ENCODE measurements around the gene SMARCAL1.

Gene SMARCAL1

DNA sequence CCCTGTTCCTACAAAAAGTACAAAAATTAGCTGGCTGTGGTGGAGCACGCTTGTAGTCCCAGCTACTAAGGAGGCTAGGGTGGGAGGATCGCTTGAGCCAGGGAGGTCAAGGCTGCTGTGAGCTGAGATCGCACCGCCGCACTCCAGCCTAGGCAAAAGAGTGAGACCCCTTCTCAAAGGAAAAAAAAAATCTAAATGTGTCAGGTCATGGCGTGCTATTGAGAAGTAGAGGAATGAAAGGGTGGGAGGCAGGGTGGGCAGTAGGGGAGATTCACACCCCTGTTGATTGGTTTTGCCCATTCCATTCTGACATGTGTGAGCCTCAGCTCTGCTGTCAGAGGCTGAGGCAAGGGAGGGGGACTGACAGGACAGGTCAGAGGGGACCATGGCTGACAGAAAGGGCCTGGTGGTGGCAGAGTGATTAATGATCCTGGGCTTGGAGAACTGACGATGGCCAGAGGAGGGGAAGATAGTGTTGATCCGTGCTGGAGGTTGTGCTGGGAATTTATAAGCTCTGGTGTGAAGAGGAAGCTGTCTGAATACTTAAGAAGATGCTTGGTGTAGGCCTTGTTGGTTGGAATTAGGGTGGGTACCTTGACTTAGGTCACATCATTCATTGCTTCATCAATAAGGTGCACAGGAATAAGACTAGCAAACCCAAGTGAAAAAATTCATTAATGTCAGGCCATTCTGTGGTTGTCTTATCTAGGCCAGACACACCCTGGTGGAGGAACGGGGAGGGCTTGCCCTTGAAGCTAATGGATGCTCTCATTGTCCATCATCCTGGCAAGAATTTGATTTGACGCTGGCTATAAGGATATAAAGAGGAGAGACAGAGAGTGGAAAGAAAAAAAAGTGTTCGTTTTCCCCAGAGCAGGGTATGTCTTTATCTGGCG lies 19.1 kb upstream of the SMARCAL1 start:
- no peak for DNase-seq (ENCODE audit: low spot score)

DNA sequence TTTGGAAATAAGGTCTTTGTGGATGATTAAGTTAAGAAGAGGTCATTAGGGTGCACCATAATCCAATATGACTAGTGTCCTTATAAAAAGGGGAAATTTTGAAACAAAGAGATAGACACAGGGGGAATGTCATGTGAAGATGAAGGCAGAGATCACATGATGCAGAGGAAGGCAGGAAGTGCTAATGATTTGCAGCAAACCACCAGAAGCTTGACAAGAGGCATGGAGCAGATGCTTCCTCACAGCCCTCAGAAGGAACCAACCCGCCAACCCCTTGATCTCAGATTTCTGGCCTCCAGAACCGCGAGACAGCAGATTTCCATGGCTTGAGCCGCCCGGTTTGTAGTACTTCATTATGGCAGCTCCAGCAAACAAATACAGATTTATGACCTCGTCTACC lies 17.4 kb upstream of the SMARCAL1 start:
- no peak for DNase-seq (ENCODE audit: low spot score)

GRCh38 chr2:216399621-216400020 lies 12.7 kb upstream of the SMARCAL1 start:
- DNase-seq (ENCODE audit: low spot score) = no peak

GRCh38 chr2:216402751-216403150 lies 9.5 kb upstream of the SMARCAL1 start:
- no peak for DNase-seq (ENCODE audit: low spot score)

- peak; percentile 62 for DNase-seq (ENCODE audit: low spot score)
These were observed 8.2 kb upstream of the SMARCAL1 start for GRCh38 chr2:216404010-216404618.

- no peak for DNase-seq (ENCODE audit: low spot score)
These were observed 6.7 kb upstream of the SMARCAL1 start for GRCh38 chr2:216405588-216405987.

- no peak for DNase-seq (ENCODE audit: low spot score)
These were observed 5.5 kb upstream of the SMARCAL1 start for GRCh38 chr2:216406826-216407225.

- DNase-seq (ENCODE audit: low spot score) = no peak
These were observed 3.6 kb upstream of the SMARCAL1 start for GRCh38 chr2:216408426-216409290.

DNA sequence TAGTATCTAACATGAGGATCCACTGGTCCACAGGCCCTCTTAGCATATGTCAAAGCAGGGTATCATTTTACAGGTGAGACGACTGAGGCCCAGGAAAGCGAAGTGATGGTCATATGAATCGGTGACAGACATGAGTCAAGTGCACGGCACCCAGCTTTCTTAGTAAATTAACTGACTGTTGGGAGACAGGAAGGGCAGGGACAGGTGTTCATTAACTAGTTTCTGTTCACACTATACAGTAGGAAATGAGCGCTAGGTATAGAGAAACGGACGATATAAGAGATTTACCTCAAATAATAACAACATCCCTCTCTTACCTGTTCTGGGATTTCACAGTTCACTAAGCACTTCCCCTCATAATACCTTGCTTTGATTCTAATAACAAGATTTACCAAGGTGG lies 1.7 kb upstream of the SMARCAL1 start:
- DNase-seq (ENCODE audit: low spot score) = no peak

- no peak for DNase-seq (ENCODE audit: low spot score)
These were observed 1.6 kb downstream of the SMARCAL1 start for GRCh38 chr2:216413882-216414281.

DNA sequence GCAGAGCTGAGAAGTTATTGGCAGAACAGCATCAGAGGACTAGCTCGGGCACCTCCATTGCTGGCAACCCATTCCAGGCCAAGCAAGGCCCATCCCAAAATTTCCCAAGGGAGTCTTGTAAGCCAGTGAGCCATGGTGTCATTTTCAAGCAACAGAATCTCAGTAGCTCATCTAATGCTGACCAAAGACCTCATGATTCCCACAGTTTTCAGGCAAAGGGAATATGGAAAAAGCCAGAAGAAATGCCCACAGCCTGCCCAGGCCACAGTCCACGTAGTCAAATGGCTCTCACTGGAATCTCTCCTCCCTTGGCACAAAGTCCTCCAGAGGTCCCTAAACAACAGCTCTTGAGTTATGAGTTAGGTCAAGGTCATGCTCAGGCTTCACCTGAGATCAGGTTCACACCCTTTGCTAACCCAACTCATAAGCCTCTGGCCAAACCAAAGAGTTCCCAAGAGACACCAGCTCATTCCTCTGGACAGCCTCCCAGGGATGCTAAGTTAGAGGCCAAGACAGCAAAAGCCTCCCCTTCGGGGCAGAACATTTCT lies 2.6 kb downstream of the SMARCAL1 start:
- DNase-seq (ENCODE audit: low spot score) = no peak

DNA sequence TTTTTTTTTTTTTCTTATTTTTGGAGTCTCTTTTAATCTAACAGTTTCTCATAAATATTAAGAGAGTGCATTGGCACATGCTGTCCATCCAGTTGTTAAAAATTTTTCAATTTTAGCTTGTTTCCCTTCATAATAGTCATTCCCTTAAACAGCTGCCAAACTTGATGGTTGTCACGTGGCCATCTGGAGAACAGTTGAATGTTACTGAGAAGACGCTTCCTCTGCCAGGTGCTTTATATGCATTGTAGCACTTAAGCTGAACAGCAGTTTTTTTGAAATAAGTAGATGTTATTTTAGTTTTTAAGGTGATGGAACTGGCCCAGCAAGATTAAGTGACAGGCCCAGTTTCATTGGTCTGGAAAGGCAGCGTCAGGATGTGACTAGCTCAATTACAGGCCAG lies 3.3 kb downstream of the SMARCAL1 start:
- DNase-seq (ENCODE audit: low spot score) = no peak

- DNase-seq (ENCODE audit: low spot score) = no peak
These were observed 4.5 kb downstream of the SMARCAL1 start for GRCh38 chr2:216416571-216417307.

- no peak for DNase-seq (ENCODE audit: low spot score)
These were observed 6.7 kb downstream of the SMARCAL1 start for GRCh38 chr2:216418981-216419380.

DNA sequence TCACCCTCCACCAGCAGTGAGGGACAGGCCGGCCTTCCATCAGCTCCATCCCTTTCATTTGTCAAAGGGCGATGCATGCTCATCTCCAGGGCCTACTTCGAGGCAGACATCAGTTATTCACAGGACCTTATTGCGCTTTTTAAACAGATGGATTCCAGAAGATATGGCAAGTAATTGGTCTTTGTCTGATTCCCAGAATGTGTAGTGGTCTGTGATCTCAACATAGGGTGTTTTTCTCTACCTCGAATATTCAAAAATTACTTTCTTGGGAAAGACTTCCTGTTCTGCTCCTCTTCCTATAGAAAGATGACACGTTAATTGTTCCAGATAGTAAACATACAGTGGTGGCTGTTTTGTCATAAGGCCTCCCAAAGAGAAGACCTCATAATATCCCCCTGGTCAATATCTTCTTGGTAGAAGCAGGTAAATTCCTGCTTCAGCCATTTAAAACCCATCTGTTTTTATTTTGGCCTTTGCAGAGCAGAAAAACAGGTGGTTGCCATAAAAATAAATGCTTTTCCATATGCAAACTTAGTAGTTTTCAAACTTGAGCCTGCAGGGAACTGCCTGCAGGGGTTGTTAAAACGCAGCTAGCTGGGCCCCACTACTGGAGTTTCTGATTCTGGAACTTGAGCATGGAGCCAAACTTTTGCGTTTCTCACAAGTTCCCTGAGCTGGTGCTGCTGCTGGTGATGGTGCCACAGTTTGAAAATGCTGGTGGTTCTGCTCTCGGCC lies 8.2 kb downstream of the SMARCAL1 start:
- no peak for DNase-seq (ENCODE audit: low spot score)

DNA sequence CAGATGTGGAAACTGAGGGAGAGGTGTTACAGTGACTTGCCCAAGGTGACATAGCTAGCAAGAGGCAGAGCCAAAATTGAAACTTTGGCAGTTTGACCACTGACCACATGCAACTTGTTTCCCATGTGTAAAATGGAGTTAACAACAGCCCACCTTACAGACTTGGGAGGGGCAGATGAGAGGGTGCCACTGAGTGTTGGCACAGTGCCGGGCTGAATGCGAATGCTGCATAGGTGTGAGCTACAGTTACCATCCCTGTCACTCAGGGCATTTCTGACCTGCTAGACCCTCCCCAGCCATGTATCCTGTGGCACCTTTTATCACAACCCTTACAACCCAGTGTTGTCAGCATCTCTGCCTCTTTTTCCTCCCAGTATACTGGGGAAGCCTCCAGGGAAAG lies 10.8 kb downstream of the SMARCAL1 start:
- no peak for DNase-seq (ENCODE audit: low spot score)

- peak; percentile 48 for DNase-seq (ENCODE audit: low spot score)
These were observed 12.0 kb downstream of the SMARCAL1 start for GRCh38 chr2:216424274-216424673.

DNA sequence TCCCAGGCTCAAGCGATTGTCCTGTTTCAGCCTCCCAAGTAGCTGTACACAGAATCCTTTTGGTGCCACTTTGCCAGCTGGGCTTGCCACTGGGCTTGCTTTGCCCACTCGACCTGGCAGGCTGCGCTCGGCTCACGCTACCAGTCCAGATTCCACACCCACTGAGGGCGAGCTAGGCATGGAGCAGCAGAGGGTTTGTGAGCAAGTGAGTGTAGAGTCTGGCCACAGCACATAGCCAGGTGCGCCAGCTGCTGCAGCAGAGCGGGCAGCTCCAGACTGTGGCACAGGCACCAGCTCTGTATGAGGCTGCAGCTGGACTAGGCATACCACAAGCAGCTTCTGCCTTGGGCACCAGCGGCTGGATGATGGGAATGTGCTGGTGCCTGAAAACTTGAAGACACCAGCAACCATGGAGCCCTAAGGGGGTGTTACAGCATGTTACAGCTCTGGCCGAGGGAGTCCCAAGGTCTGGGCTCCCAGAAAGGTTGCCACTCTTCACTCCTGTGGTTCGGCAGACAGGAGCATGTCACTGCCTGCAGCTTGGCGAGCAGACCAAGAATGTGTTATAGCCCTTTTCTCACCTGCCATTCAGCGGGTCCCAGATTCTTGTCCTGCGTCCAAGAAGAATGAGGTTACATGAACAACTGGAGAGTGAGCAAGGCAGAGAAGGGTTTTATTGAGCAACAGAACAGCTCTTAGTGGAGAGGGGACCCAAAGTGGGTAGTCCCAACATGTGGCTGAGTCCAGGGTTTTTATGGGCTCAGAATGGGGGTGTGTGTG lies 12.9 kb downstream of the SMARCAL1 start:
- no peak for DNase-seq (ENCODE audit: low spot score)

- peak; percentile 28 for DNase-seq (ENCODE audit: low spot score)
These were observed 14.0 kb downstream of the SMARCAL1 start for GRCh38 chr2:216426166-216426777.

DNA sequence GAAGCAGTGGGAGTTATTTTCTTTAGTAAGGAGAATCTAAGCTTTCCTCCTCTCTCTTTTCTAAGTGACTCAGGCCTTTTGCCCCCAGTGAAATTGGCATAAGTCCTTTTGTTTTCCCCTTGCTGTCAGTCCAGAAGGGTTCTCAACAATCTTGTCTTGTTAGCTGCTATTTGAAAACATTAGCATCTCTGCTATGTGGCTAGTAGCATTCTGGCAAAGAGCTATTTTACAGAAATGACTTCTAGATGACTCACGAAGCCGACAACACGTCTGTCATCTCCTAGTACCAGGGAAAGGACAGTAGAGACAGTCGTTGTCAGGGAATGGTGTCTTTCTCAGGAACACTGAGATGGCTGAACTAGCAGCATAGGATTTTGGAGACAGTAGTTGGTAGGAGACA lies 14.7 kb downstream of the SMARCAL1 start:
- peak; percentile 69 for DNase-seq (ENCODE audit: low spot score)

All from AG20443 (cell line).